ENCODE measurements around the gene FAM83D. TPM values are rescaled to one million over a fixed set of nuclear protein-coding genes. Genes with fewer than 3 reads are reported as not detected.

The FAM83D gene
- total and polyA plus RNA-seq, 2 donors from 2014 or later: 0.79 to 1.2 TPM

DNA sequence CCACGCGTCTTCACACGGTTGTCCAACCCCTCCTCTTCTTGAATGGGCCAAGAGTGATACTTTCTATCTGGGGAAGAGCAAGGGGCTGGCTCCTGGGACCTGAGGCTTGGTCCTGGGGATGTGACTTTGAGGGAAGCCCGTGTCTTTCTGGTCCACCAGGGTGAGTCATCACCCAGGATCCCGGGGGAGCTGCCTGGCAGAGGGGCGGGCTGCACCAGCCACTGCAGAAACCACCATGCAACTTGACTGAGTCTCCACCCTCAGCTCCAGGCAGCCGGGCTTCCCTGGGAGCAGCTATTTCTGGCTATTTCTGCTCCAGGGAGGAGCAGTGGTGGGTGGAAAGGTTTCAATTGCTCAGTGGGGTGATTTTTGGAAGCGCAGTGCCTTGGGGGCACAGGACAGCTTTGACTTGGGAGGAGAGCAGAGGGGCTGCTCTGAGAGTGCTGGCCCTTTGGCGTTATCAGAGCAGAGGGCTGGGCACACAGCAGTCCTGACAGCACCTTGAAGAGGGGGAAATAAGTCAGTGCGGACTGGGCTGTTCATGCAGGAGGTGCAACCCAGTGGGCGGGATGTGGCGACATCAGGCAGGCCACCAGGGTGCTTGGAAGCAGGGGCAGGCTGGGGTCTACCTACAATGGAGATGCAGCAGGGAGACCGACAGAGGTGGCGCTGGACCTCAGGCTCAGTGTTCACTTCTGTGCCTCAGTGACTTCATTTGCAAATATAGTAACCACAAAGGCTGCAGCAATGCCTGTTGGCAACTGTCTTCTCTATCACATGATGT lies 45.1 kb upstream of the FAM83D start:
- Histone ChIP-seq H3K27me3 (ENCODE audit: control insufficient read depth, insufficient read depth, low read length) (no peaks in the 10 kb centered on the region), H3K4me3 (ENCODE audit: low read length in 3 of 3) (no peak overlapping the region), H3K9me3 (ENCODE audit: control insufficient read depth in 2 of 3, insufficient read depth in 1 of 3, low read length in 3 of 3) (no peaks in the 10 kb centered on the region), H3K36me3 (ENCODE audit: control insufficient read depth in 2 of 3, insufficient read depth in 3 of 3, low read length in 3 of 3) (no peaks in the 10 kb centered on the region), H3K4me1 (ENCODE audit: control insufficient read depth in 2 of 3, insufficient read depth in 2 of 3, low read depth in 1 of 3, low read length in 3 of 3) (peaks cover 0 to 17% (median 11%) of the 10 kb centered on the region in 3 donors), H3K27ac (ENCODE audit: low read depth in 2 of 2, low read length in 2 of 2) (no peak overlapping the region), H3K9ac (ENCODE audit: low read length in 3 of 3) (no peak overlapping the region)
- FAIRE-seq (no peak), DNase-seq (no peak)
- intact Hi-C loops (cut with DNase I): no loop called here
- no peak for TF ChIP-seq CTCF (IDR thresholded peaks at IDR 0.05; ENCODE audit: borderline replicate concordance, extremely low read depth, insufficient read depth)

GRCh38 chr20:38881806-38882440 lies 44.3 kb upstream of the FAM83D start:
- TF ChIP-seq CTCF (IDR thresholded peaks at IDR 0.05; ENCODE audit: borderline replicate concordance, extremely low read depth, insufficient read depth): no peak
- DNase-seq: no peak
- intact Hi-C loops (cut with DNase I): no loop called here
- no peaks in the 10 kb centered on the region for H3K9me3 ChIP-seq (ENCODE audit: control insufficient read depth in 2 of 3, insufficient read depth in 1 of 3, low read length in 3 of 3)
- H3K27me3 ChIP-seq (ENCODE audit: control insufficient read depth, insufficient read depth, low read length): no peaks in the 10 kb centered on the region
- H3K36me3 ChIP-seq (ENCODE audit: control insufficient read depth in 2 of 3, insufficient read depth in 3 of 3, low read length in 3 of 3): no peaks in the 10 kb centered on the region
- peaks cover 0 to 19% (median 16%) of the 10 kb centered on the region in 3 donors for H3K4me1 ChIP-seq (ENCODE audit: control insufficient read depth in 2 of 3, insufficient read depth in 2 of 3, low read depth in 1 of 3, low read length in 3 of 3)
- H3K4me3 ChIP-seq (ENCODE audit: low read length in 3 of 3): no peak overlapping the region
- no peak overlapping the region for H3K9ac ChIP-seq (ENCODE audit: low read length in 3 of 3)
- FAIRE-seq: no peak
- no peak overlapping the region for H3K27ac ChIP-seq (ENCODE audit: low read depth in 2 of 2, low read length in 2 of 2)

- peak overlapping the region in 1 of 2 donors; percentile 8 for H3K27ac ChIP-seq (ENCODE audit: low read depth in 2 of 2, low read length in 2 of 2)
- no peaks in the 10 kb centered on the region for H3K9me3 ChIP-seq (ENCODE audit: control insufficient read depth in 2 of 3, insufficient read depth in 1 of 3, low read length in 3 of 3)
- H3K27me3 ChIP-seq (ENCODE audit: control insufficient read depth, insufficient read depth, low read length): no peaks in the 10 kb centered on the region
- TF ChIP-seq CTCF (IDR thresholded peaks at IDR 0.05; ENCODE audit: borderline replicate concordance, extremely low read depth, insufficient read depth): no peak
- H3K36me3 ChIP-seq (ENCODE audit: control insufficient read depth in 2 of 3, insufficient read depth in 3 of 3, low read length in 3 of 3): no peaks in the 10 kb centered on the region
- no peak overlapping the region for H3K9ac ChIP-seq (ENCODE audit: low read length in 3 of 3)
- no peak overlapping the region for H3K4me3 ChIP-seq (ENCODE audit: low read length in 3 of 3)
- intact Hi-C loops (cut with DNase I): no loop called here
- H3K4me1 ChIP-seq (ENCODE audit: control insufficient read depth in 2 of 3, insufficient read depth in 2 of 3, low read depth in 1 of 3, low read length in 3 of 3): peaks cover 0 to 24% (median 19%) of the 10 kb centered on the region in 3 donors
- no peak for FAIRE-seq
- no peak for DNase-seq
Measured at GRCh38 chr20:38882600-38882999, 43.6 kb upstream of the FAM83D start.
